ENCODE results near the gene CENPK. TPM values are rescaled to one million over a fixed set of nuclear protein-coding genes. Genes with fewer than 3 reads are reported as not detected.
"Not testable (repeated sequence)": the region's sequence is repeated elsewhere in the genome, so short reads cannot be mapped to it uniquely, and the experiment has no call there.

The CENPK gene, protein sequence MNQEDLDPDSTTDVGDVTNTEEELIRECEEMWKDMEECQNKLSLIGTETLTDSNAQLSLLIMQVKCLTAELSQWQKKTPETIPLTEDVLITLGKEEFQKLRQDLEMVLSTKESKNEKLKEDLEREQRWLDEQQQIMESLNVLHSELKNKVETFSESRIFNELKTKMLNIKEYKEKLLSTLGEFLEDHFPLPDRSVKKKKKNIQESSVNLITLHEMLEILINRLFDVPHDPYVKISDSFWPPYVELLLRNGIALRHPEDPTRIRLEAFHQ
- total RNA-seq (2021) (57.4 and 58.6 TPM in 2 replicates), Bru-seq, nascent RNA (percentile 95 among the genes with signal in this experiment), BruChase-seq, experiment 1, labeled RNA remaining after a 2-hour chase (percentile 97 among the genes with signal in this experiment), BruChase-seq, experiment 2, labeled RNA remaining after a 6-hour chase (percentile 90 among the genes with signal in this experiment)
- long read RNA-seq, transcript CENPK-211 (10 exons, 1,040 nt), result minor isoform, 5 of 108 reads
- long read RNA-seq, transcript CENPK-208 (11 exons, 1,586 nt), result minor isoform, 7 of 108 reads
- long read RNA-seq, transcript CENPK-215 (11 exons, 1,697 nt), result major isoform, 22 of 108 reads
- long read RNA-seq, transcript CENPK-202 (11 exons, 1,734 nt), result minor isoform, 21 of 108 reads
- long read RNA-seq, partial matches to known transcripts, result 4 of 108 reads
- long read RNA-seq, other reads (novel, unspliced or antisense), result 46 of 108 reads

DNA sequence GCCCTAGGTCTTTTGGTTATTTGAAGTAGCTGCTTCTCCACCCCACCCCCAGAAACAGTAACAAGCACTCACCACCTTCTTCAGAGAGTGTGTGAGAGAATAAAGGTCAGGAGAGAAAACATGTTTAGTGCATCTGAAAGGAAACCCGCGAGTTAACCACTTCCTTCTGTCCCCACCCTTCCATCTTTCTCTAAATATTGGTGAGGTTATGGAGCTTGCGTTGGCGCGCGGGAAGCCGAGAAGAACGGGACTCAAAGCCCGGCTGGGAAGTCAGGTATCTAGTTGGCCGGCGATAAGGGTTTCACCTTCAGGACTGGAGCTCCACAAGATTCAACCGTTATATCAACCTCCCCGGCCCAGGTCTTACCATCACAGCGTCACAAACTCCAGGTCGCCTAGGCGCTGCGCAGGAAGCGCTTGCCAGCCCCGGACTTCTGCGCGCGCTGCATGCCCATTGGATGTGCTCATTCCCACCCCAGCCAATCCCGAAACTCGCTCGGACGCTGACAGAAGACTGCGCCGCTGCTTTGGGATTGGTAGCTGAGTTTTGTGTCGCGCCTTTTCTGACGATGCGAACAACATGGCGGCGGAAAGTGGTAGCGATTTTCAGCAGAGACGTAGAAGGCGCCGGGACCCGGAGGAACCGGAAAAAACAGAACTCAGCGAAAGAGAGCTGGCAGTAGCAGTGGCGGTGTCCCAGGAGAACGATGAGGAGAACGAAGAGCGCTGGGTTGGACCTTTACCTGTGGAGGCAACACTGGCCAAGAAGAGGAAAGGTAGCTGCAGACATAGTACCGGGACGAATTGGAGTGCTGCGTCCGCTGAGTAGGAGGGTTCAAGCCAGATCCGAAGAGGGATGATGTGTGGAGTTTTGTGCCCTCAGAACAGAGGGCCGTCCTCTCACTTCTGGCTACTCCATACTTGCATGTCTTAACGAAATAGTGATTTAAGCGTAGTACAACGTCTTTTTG is at the start of gene CENPK, which contains the start of gene PPWD1:
TSS of gene CENPK (minus strand) at position 438 of the 971 bp plus-strand sequence. CDS start 8,261 bp downstream, outside the sequence.
TSS of gene PPWD1 (plus strand) at position 566 of the 971 bp plus-strand sequence. CDS start at position 581, 15 bp downstream.
- TF ChIP-seq, protein P1, sequence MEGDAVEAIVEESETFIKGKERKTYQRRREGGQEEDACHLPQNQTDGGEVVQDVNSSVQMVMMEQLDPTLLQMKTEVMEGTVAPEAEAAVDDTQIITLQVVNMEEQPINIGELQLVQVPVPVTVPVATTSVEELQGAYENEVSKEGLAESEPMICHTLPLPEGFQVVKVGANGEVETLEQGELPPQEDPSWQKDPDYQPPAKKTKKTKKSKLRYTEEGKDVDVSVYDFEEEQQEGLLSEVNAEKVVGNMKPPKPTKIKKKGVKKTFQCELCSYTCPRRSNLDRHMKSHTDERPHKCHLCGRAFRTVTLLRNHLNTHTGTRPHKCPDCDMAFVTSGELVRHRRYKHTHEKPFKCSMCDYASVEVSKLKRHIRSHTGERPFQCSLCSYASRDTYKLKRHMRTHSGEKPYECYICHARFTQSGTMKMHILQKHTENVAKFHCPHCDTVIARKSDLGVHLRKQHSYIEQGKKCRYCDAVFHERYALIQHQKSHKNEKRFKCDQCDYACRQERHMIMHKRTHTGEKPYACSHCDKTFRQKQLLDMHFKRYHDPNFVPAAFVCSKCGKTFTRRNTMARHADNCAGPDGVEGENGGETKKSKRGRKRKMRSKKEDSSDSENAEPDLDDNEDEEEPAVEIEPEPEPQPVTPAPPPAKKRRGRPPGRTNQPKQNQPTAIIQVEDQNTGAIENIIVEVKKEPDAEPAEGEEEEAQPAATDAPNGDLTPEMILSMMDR (conservative IDR thresholded peaks at IDR 0.05; ENCODE audit: low read depth, low read length), result no peak
- intact Hi-C loops (cut with micrococcal nuclease; ENCODE audit: unreplicated experiment), result no loop called here
- H3K27me3 ChIP-seq (replicated peaks; ENCODE audit: insufficient read depth, low read depth, low read length, poor library complexity), result no peaks in the 10 kb centered on the region
- peak within 1 kb of the TSS; percentile 82 for H3K4me3 ChIP-seq (ENCODE audit: low read depth, low read length, poor library complexity, severe bottlenecking)
- DNase-seq (ENCODE audit: low spot score), result peak; percentile 98
- peaks cover 19% of the 10 kb centered on the region for H3K36me3 ChIP-seq (ENCODE audit: insufficient read depth, low read length, poor library complexity, severe bottlenecking)
- H3K4me1 ChIP-seq (ENCODE audit: insufficient read depth, low read length, poor library complexity, severe bottlenecking), result peaks cover 15% of the 10 kb centered on the region
- BruUV-seq (replicated peaks), result TSS peak; percentile 62
- H3K27ac ChIP-seq (ENCODE audit: low read depth, low read length, poor library complexity, severe bottlenecking), result peak within 1 kb of the TSS; percentile 95
- ChIA-PET CTCF (interaction anchor here (0.5 kb wide), 1 partner anchor 9 kb away, joined by 4 read pairs; no protein-coding TSS in a partner anchor), POLR2A (ENCODE audit: low non-redundant PET) (interaction anchor here (0.5 to 0.9 kb wide), 2 partner anchors 10 to 390 kb away, joined by 3 read pairs; no protein-coding TSS in a partner anchor)
- H3K9me3 ChIP-seq (ENCODE audit: low read depth, low read length, poor library complexity, severe bottlenecking), result no peaks in the 10 kb centered on the region

DNA sequence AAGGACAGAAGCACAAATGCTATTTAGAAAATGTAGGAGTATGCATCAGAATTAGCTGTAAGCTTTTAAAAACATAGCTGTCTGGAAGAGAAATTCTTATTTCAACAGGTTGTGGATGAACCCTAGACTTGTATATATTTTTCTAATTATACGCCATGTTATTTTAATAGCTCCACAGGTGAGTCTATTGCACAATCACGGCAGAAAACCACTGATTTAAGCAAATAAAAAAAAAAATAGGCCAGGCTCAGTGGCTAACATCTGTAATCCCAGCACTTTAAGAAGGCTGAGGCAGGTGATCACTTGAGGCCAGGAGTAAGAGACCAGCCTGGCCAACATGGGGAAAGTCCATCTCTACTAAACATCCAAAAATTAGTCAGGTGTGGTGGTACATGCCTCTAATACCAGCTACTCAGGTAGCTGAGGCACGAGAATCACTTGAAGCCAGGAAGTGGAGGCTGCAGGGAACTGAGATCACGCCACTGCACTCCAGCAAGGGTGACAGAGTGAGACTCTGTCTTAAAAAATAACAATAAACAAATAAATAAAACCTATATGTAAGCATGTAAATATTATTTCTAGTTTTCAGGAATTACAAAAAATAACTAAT is 49.4 kb upstream of the CENPK start:
- H3K4me3 ChIP-seq (ENCODE audit: low read depth, low read length, poor library complexity, severe bottlenecking), result no peak overlapping the region
- intact Hi-C loops (cut with micrococcal nuclease; ENCODE audit: unreplicated experiment), result no loop called here
- DNase-seq (ENCODE audit: low spot score), result no peak
- no peaks in the 10 kb centered on the region for H3K27me3 ChIP-seq (replicated peaks; ENCODE audit: insufficient read depth, low read depth, low read length, poor library complexity)
- no peaks in the 10 kb centered on the region for H3K9me3 ChIP-seq (ENCODE audit: low read depth, low read length, poor library complexity, severe bottlenecking)
- no TSS peak for BruUV-seq (replicated peaks)
- H3K36me3 ChIP-seq (ENCODE audit: insufficient read depth, low read length, poor library complexity, severe bottlenecking), result peaks cover 31% of the 10 kb centered on the region
- H3K27ac ChIP-seq (ENCODE audit: low read depth, low read length, poor library complexity, severe bottlenecking), result no peak overlapping the region
- POLR2A ChIA-PET (ENCODE audit: low non-redundant PET), result no interaction called here
- no peaks in the 10 kb centered on the region for H3K4me1 ChIP-seq (ENCODE audit: insufficient read depth, low read length, poor library complexity, severe bottlenecking)
- CTCF ChIA-PET, result no interaction called here
- TF ChIP-seq EZH2 (IDR thresholded peaks at IDR 0.05; ENCODE audit: borderline replicate concordance, low read depth, low read length, poor library complexity, severe bottlenecking), result no peak
- TF ChIP-seq, protein P1 (conservative IDR thresholded peaks at IDR 0.05; ENCODE audit: low read depth, low read length), result no peak

DNA sequence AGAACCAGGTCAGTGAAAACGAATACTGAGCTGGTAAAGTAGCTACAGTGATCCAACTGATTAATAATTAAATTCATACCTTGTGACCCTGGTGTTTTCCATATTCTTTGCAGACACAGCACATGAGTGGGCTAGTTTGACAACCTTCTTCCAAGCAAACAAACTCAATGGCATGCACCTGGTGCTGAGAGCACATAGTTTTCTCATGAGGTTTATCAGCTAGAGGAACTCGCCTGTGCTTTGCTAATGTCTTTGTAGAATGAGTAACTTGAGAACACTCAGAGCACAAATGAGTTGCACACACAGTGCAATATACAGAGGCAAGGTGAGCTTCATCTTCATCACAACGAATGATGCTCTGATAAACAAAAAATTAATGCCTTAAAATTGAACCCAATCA is 48.6 kb upstream of the CENPK start:
- no peak for TF ChIP-seq EZH2 (IDR thresholded peaks at IDR 0.05; ENCODE audit: borderline replicate concordance, low read depth, low read length, poor library complexity, severe bottlenecking)
- TF ChIP-seq, protein P1 (conservative IDR thresholded peaks at IDR 0.05; ENCODE audit: low read depth, low read length), result no peak
- CTCF ChIA-PET, result no interaction called here
- Histone ChIP-seq H3K4me1 (ENCODE audit: insufficient read depth, low read length, poor library complexity, severe bottlenecking) (no peaks in the 10 kb centered on the region), H3K36me3 (ENCODE audit: insufficient read depth, low read length, poor library complexity, severe bottlenecking) (peaks cover 39% of the 10 kb centered on the region), H3K27ac (ENCODE audit: low read depth, low read length, poor library complexity, severe bottlenecking) (no peak overlapping the region), H3K4me3 (ENCODE audit: low read depth, low read length, poor library complexity, severe bottlenecking) (no peak overlapping the region), H3K9me3 (ENCODE audit: low read depth, low read length, poor library complexity, severe bottlenecking) (no peaks in the 10 kb centered on the region), H3K27me3 (replicated peaks; ENCODE audit: insufficient read depth, low read depth, low read length, poor library complexity) (no peaks in the 10 kb centered on the region)
- no peak for DNase-seq (ENCODE audit: low spot score)
- intact Hi-C loops (cut with micrococcal nuclease; ENCODE audit: unreplicated experiment), result no loop called here
- BruUV-seq (replicated peaks), result no TSS peak
- POLR2A ChIA-PET (ENCODE audit: low non-redundant PET), result no interaction called here

DNA sequence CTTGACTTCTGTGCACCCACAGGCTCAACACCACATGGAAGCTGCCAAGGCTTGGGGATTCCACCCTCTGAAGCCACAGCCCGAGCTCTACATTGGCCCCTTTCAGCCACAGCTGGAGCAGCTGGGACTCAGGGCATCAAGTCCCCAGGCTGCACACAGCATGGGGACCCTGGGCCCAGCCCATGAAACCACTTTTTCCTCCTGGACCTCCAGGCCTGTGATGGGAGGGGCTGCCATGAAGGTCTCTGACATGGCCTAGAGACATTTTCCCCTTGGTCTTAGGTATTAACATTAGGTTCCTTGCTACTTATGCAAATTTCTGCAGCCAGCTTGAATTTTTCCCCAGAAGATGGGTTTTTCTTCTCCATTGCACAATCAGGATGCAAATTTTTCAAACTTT is 38.8 kb upstream of the CENPK start:
- H3K27me3 ChIP-seq (replicated peaks; ENCODE audit: insufficient read depth, low read depth, low read length, poor library complexity); H3K4me1 ChIP-seq (ENCODE audit: insufficient read depth, low read length, poor library complexity, severe bottlenecking); intact Hi-C loops (cut with micrococcal nuclease; ENCODE audit: unreplicated experiment); CTCF ChIA-PET; BruUV-seq (replicated peaks); H3K4me3 ChIP-seq (ENCODE audit: low read depth, low read length, poor library complexity, severe bottlenecking); H3K27ac ChIP-seq (ENCODE audit: low read depth, low read length, poor library complexity, severe bottlenecking); H3K9me3 ChIP-seq (ENCODE audit: low read depth, low read length, poor library complexity, severe bottlenecking); DNase-seq (ENCODE audit: low spot score): not testable (repeated sequence)
- POLR2A ChIA-PET (ENCODE audit: low non-redundant PET), result interaction anchor here (0.6 kb wide), 1 partner anchor 800 kb away, joined by 3 read pairs; no protein-coding TSS in a partner anchor
- peaks cover 29% of the 10 kb centered on the region for H3K36me3 ChIP-seq (ENCODE audit: insufficient read depth, low read length, poor library complexity, severe bottlenecking)
